RWPE2 (cell line): ENCODE results near the gene FOSL2.

Experiments
- ATAC-seq: fragments of 200-7000 bp; cut with Tn5 transposase; 3 replicates; pipeline ENCODE4 v1.9.1; 2021; ENCODE audit warnings: low read depth
- DNase-seq: peaks from one replicate; pipeline ENCODE4 v3.0.0-alpha.2; 2020; ENCODE audit warnings: low spot score
- H3K27ac ChIP-seq: fragments of 450-650 bp; 2 replicates; pipeline ENCODE4 v1.5.1; 2017; ENCODE audit warnings: mild to moderate bottlenecking; ENCODE audit not compliant: poor library complexity, severe bottlenecking
- H3K27me3 ChIP-seq: fragments of 250-450 bp; sonication (Bioruptor Pico); 2 replicates; pipeline ENCODE4 v1.5.1; 2021; ENCODE audit warnings: mild to moderate bottlenecking, moderate library complexity; ENCODE audit not compliant: insufficient read depth, poor library complexity, severe bottlenecking
- H3K36me3 ChIP-seq: fragments of 250-450 bp; sonication (Bioruptor Pico); 2 replicates; pipeline ENCODE4 v1.5.1; 2020; ENCODE audit warnings: low read depth, mild to moderate bottlenecking, moderate library complexity
- H3K4me1 ChIP-seq: fragments of 250-450 bp; sonication (Bioruptor Pico); 2 replicates; pipeline ENCODE4 v1.5.1; 2021; ENCODE audit warnings: mild to moderate bottlenecking, moderate library complexity; ENCODE audit not compliant: insufficient read depth, poor library complexity, severe bottlenecking
- H3K4me3 ChIP-seq: fragments of 250-450 bp; sonication (Bioruptor Pico); 2 replicates; pipeline ENCODE4 v1.5.1; 2021; ENCODE audit warnings: mild to moderate bottlenecking, moderate library complexity; ENCODE audit not compliant: severe bottlenecking
- H3K9me3 ChIP-seq: fragments of 250-450 bp; sonication (Bioruptor Pico); 2 replicates; pipeline ENCODE4 v1.5.1; 2021; ENCODE audit warnings: mild to moderate bottlenecking, moderate library complexity; ENCODE audit not compliant: severe bottlenecking
- TF ChIP-seq, protein P1 (sequence below): fragments of 450-650 bp; IDR thresholded peaks from one replicate; pipeline ENCODE4 v1.5.1; 2017; ENCODE audit warnings: mild to moderate bottlenecking, moderate library complexity; ENCODE audit not compliant: poor library complexity, severe bottlenecking

Gene FOSL2

DNA sequence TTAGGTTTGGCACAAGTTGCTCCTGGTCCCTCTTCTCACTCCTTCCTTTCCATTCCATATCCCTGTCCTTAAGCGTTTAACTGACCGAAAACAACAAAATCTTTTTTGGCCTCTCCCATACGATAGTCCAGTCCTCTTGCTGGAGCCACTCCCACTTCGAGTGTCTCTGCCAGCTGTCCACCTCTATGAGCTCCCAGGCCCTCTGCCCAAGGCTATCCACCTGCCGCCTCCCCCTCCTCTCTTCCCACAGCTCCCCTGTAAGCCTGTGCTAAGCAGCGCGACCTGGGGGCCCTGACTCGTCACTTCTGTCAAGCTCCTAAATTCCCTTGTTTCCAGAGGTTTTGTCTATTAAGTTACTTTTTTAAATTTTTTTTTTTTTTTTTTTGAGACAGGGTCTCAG is 47.0 kb upstream of the FOSL2 start:
- no peak overlapping the region for H3K4me3 ChIP-seq
- peaks cover 4% of the 10 kb centered on the region for H3K4me1 ChIP-seq
- H3K36me3 ChIP-seq: no peaks in the 10 kb centered on the region
- H3K9me3 ChIP-seq: no peaks in the 10 kb centered on the region
- no peak for DNase-seq
- ATAC-seq: no peak
- TF ChIP-seq, protein P1, sequence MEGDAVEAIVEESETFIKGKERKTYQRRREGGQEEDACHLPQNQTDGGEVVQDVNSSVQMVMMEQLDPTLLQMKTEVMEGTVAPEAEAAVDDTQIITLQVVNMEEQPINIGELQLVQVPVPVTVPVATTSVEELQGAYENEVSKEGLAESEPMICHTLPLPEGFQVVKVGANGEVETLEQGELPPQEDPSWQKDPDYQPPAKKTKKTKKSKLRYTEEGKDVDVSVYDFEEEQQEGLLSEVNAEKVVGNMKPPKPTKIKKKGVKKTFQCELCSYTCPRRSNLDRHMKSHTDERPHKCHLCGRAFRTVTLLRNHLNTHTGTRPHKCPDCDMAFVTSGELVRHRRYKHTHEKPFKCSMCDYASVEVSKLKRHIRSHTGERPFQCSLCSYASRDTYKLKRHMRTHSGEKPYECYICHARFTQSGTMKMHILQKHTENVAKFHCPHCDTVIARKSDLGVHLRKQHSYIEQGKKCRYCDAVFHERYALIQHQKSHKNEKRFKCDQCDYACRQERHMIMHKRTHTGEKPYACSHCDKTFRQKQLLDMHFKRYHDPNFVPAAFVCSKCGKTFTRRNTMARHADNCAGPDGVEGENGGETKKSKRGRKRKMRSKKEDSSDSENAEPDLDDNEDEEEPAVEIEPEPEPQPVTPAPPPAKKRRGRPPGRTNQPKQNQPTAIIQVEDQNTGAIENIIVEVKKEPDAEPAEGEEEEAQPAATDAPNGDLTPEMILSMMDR: no peak
- H3K27ac ChIP-seq: no peak overlapping the region
- no peaks in the 10 kb centered on the region for H3K27me3 ChIP-seq

DNA sequence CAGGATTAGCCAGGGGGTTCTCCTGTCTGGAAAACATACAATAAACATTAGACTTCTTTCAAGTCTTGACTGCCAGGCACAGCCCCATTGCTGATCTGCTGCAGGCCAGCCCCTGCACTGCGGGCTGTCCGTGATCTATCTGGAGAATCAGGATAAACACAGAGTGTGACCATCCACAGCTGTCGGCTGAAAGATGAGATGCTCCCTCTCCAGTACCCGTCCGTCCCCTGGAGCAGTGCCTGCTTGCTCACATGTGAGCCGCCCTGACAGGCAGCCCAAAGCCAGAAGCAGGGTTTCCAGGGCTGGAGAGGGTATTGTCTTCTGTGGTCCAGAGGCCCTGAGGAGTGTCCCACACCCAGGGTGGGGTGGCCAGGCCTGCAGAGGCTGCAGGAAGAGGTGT is 46.1 kb upstream of the FOSL2 start:
- Histone ChIP-seq H3K36me3 (no peaks in the 10 kb centered on the region), H3K9me3 (no peaks in the 10 kb centered on the region), H3K27ac (no peak overlapping the region), H3K4me1 (peaks cover 4% of the 10 kb centered on the region), H3K4me3 (no peak overlapping the region), H3K27me3 (no peaks in the 10 kb centered on the region)
- ATAC-seq (peak; percentile 32; the same call in 2 of the 3 replicates), DNase-seq (no peak)
- TF ChIP-seq, protein P1: no peak

DNA sequence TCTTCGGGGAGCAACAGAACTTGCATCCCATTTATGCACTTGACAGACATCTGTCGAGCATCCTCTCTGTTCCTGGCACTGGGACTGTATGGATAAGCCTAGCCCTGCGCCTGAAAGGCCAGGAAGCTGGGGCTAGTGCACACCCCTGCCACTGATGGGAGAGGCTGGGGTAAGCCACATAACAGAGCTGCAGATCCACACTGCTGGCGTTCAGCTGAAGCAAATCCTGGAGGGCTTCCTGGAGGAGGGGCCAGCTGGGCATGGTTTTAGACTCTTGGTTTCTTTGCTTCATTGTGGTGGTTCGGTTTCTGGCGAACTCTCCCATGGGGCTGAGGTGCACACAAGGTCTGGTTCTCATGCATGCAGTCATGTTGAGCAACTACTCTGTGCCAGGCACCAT is 45.5 kb upstream of the FOSL2 start:
- no peak overlapping the region for H3K4me3 ChIP-seq
- H3K4me1 ChIP-seq: peaks cover 4% of the 10 kb centered on the region
- no peaks in the 10 kb centered on the region for H3K36me3 ChIP-seq
- TF ChIP-seq, protein P1: no peak
- no peaks in the 10 kb centered on the region for H3K27me3 ChIP-seq
- H3K9me3 ChIP-seq: no peaks in the 10 kb centered on the region
- DNase-seq (no peak), ATAC-seq (peak; percentile 10; the same call in 1 of the 3 replicates)
- no peak overlapping the region for H3K27ac ChIP-seq

DNA sequence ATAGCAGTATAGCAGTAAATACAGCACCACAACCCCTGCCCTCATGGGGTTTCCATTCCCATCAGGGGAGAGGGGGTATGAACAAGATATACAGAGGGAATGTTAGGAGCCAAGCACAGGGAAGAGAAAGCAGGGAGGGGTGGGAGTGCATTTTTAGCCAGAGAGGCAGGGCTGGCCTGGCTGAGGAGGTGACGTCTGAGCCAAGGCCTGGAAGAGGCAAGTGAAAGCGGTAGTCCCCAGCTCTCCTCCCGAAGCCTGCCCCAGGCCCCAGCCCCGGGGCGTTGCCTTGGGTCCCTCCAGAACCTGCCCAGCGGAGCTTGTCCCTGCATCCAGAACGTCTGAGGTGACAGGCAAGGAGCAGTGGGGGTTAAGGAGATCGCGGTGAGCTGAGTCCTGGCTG is 45.1 kb upstream of the FOSL2 start:
- ATAC-seq (no peak), DNase-seq (no peak)
- Histone ChIP-seq H3K36me3 (no peaks in the 10 kb centered on the region), H3K9me3 (no peaks in the 10 kb centered on the region), H3K4me3 (no peak overlapping the region), H3K4me1 (peaks cover under 1% of the 10 kb centered on the region), H3K27ac (no peak overlapping the region), H3K27me3 (no peaks in the 10 kb centered on the region)
- TF ChIP-seq, protein P1: no peak

DNA sequence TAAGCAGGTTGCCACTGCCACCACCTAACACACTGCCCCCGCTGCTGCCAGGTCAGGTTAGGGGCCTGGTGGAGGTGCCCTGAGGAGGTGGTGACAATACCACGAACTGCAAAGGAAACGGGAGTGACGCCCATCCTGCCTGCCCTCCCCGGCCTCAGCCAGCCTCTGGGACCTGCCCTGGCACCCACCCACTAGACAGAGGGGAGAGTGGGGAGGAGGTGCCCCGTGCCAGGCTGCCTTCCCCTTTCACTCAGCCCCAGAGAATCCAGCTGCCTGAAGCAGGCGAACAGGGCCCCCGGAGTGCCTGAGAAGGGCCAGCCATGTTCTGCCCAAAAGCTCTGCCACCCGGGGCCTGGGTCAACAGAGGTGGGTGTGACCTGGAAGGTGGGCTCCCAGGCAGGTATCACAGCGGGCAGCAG is 44.5 kb upstream of the FOSL2 start:
- no peaks in the 10 kb centered on the region for H3K36me3 ChIP-seq
- DNase-seq (no peak), ATAC-seq (no peak)
- TF ChIP-seq, protein P1: no peak
- no peaks in the 10 kb centered on the region for H3K9me3 ChIP-seq
- H3K4me1 ChIP-seq: no peaks in the 10 kb centered on the region
- no peak overlapping the region for H3K4me3 ChIP-seq
- no peak overlapping the region for H3K27ac ChIP-seq
- no peaks in the 10 kb centered on the region for H3K27me3 ChIP-seq
